Activated CD4-positive, alpha-beta T cell treated with anti-CD3 and anti-CD28 coated beads for 36 hours (primary cell): Measurements from ENCODE around the gene ZNF398. TPM values are rescaled to one million over a fixed set of nuclear protein-coding genes. Genes with fewer than 3 reads are reported as not detected.
A peak's percentile ranks its signal among the peaks of the same experiment; 100 is the strongest.

Source experiments
- ATAC-seq: fragments of 200-7000 bp; cut with Tn5 transposase; one replicate; pipeline ENCODE4 v1.10.0; 2021; ENCODE audit warnings: mild to moderate bottlenecking, moderate library complexity
- CTCF ChIA-PET: fragments of 350-600 bp; sonication (Branson Sonifier 250); formaldehyde crosslinking; loops from one replicate; lab custom pipeline; 2021; ENCODE audit warnings: antibody characterized with exemption; lab: Charles Lee
- POLR2A ChIA-PET: fragments of 350-600 bp; sonication (Branson Sonifier 250); formaldehyde crosslinking; loops from one replicate; lab custom pipeline; 2021; ENCODE audit warnings: antibody characterized with exemption, inconsistent platforms; lab: Charles Lee
- DNase-seq: peaks from one replicate; pipeline ENCODE4 v3.0.0-alpha.2; 2020
- H3K27ac Mint-ChIP-seq: one replicate; pipeline ENCODE4 v1.8.0; 2021; ENCODE audit warnings: mixed read lengths
- H3K27me3 Mint-ChIP-seq: one replicate; pipeline ENCODE4 v1.8.0; 2021; ENCODE audit warnings: mixed read lengths
- H3K36me3 Mint-ChIP-seq: one replicate; pipeline ENCODE4 v1.8.0; 2021; ENCODE audit warnings: low read depth, mixed read lengths
- H3K4me1 Mint-ChIP-seq: one replicate; pipeline ENCODE4 v1.8.0; 2021; ENCODE audit warnings: mixed read lengths
- H3K4me3 Mint-ChIP-seq: one replicate; pipeline ENCODE4 v1.8.0; 2021; ENCODE audit warnings: mild to moderate bottlenecking, moderate library complexity, mixed read lengths
- H3K9me3 Mint-ChIP-seq: one replicate; pipeline ENCODE4 v1.8.0; 2021; ENCODE audit warnings: low read depth, mixed read lengths
- intact Hi-C, 2 experiments: fragments of 100-400 bp; cut with DNase I in 1 of 2; cut with micrococcal nuclease in 1 of 2; formaldehyde crosslinking; loops; one replicate each; pipeline versions ENCODE4 v1.14.2 to v1.15.1; 2022 to 2024; cut with DNase I, micrococcal nuclease
- total RNA-seq, 2 experiments: library from RNA; stranded (reverse); gene quantifications; one replicate each; pipeline ENCODE4 v1.2.3, GENCODE V29; 2021

Gene ZNF398
- total RNA-seq, 2 experiments from 2014 or later = 9.6 to 10.5 TPM

DNA sequence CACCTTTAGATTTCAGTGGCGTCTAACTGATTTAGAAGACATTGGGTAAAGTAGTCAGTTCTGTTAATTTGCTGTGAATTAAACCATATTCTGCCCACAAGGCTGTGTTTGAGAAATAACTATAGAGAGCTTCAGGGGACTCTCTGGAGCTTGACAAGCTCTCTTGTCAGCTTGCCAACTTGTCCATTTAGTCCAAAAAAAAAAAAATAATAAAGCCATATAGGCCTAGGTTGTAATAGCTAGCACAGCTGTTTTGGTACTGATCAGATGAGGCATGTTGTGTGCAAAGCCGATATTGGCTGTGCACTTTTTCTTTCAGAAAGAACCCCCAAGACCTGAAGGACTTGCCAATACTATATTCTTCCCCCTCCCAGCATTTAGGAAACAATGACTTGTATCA, 27.9 kb downstream of the ZNF398 start:
- Mint-ChIP-seq H3K9me3 (no peaks in the 10 kb centered on the region), H3K4me3 (no peak overlapping the region), H3K27ac (no peak overlapping the region), H3K4me1 (no peaks in the 10 kb centered on the region), H3K27me3 (no peaks in the 10 kb centered on the region), H3K36me3 (peaks cover 29% of the 10 kb centered on the region)
- ChIA-PET CTCF (interaction anchor here (0.8 to 1.2 kb wide), 2 partner anchors 13 to 20 kb away, joined by 3 to 6 read pairs; partner anchors contain the start of gene ZNF282), POLR2A (no interaction called here)
- intact Hi-C loops = no loop called here
- DNase-seq = no peak
- no peak for ATAC-seq

- Mint-ChIP-seq H3K4me1 (peaks cover 2% of the 10 kb centered on the region), H3K36me3 (peaks cover 34% of the 10 kb centered on the region), H3K27me3 (no peaks in the 10 kb centered on the region), H3K4me3 (no peak overlapping the region), H3K9me3 (no peaks in the 10 kb centered on the region), H3K27ac (no peak overlapping the region)
- DNase-seq (no peak), ATAC-seq (no peak)
- ChIA-PET CTCF (interaction anchor here (0.8 to 1.3 kb wide), 2 partner anchors 44 to 113 kb away, joined by 3 to 4 read pairs; no protein-coding TSS in a partner anchor), POLR2A (no interaction called here)
- intact Hi-C loops = no loop called here
These were observed 32.0 kb downstream of the ZNF398 start for GRCh38 chr7:149179241-149179640.

DNA sequence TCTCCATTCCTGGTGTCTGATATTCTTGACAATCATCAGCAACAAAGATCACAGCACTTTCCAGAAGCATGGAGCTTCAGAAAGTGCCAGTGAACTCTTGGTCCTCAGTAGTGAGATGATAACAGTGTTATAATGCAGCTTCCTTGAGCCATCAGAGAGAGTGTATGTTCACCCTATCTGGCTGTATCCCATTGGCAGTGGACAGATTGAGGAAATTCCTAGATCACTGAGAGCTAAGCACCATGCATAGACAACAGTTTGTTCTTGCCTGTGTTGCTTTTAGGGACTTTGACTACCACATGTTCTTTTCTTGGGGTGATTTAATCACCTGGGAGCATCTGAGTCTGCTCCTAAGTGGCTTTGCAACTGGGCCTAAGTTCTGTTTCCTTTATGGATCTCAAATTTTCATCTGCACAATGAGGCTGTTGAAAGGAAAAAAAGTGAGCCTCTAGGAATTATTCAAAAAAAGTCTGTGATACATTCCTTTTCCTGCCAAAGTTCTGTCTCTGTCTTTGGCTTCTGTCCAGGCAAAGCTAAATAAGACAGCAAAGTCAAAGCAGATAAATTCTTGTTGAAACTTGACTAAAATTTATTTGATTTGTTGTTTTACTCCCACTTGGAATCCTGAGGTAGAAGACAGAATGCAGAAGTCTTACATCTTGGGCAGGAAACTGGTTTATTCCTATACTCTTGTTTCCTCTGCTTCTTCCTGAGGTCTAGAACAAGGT, 33.6 kb downstream of the ZNF398 start:
- Mint-ChIP-seq H3K4me1 (peaks cover 2% of the 10 kb centered on the region), H3K4me3 (no peak overlapping the region), H3K27ac (no peak overlapping the region), H3K36me3 (peaks cover 34% of the 10 kb centered on the region), H3K27me3 (no peaks in the 10 kb centered on the region), H3K9me3 (no peaks in the 10 kb centered on the region)
- ATAC-seq (no peak), DNase-seq (no peak)
- intact Hi-C loops = no loop called here
- ChIA-PET CTCF (interaction anchor here (0.9 to 1.3 kb wide), 3 partner anchors 15 to 32 kb away, joined by 3 read pairs; partner anchors contain the start of gene ZNF282), POLR2A (no interaction called here)

DNA sequence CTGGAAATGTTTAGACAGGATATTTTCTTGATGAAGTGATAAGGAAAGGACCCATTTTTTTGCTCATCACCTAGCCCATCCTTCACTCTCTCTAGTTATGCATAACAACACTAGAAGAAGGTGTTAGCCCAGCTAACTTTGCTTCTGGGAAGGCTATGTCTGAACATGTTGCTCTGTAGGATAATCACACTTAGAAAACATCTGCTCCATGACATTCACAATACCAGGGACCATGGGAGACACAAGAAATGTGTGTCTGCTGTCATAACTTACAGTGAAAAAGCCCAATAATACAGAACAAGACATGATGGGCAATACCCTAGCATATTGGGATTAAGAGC, 34.2 kb downstream of the ZNF398 start:
- POLR2A ChIA-PET = no interaction called here
- Mint-ChIP-seq H3K27me3 (no peaks in the 10 kb centered on the region), H3K4me3 (no peak overlapping the region), H3K27ac (no peak overlapping the region), H3K4me1 (peaks cover 2% of the 10 kb centered on the region), H3K36me3 (peaks cover 34% of the 10 kb centered on the region), H3K9me3 (no peaks in the 10 kb centered on the region)
- CTCF ChIA-PET = no interaction called here
- ATAC-seq (no peak), DNase-seq (no peak)
- intact Hi-C loops = no loop called here

DNA sequence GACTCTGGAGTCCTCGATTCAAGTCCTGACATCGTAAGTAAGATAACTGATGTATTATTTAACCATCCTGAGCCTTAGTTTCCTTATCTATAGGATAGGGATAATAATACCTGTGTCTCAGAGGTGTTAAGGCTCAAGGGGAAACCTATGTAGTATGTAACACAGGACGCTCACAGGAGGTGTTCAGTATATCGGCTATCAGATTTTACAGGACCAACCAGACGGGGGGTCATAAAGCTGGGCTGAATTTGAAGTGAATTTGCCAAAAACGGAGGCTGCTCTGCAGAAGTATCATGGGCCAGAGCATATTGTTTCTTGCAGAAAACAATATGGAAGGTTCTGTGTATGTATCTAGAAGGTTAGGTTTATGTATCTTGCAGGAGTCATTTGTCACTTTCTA, 37.0 kb downstream of the ZNF398 start:
- Mint-ChIP-seq H3K9me3 (no peaks in the 10 kb centered on the region), H3K36me3 (peaks cover 13% of the 10 kb centered on the region), H3K27ac (no peak overlapping the region), H3K4me3 (no peak overlapping the region), H3K27me3 (no peaks in the 10 kb centered on the region), H3K4me1 (peaks cover 2% of the 10 kb centered on the region)
- ChIA-PET CTCF (no interaction called here), POLR2A (no interaction called here)
- ATAC-seq = no peak
- no peak for DNase-seq
- intact Hi-C loops = no loop called here

DNA sequence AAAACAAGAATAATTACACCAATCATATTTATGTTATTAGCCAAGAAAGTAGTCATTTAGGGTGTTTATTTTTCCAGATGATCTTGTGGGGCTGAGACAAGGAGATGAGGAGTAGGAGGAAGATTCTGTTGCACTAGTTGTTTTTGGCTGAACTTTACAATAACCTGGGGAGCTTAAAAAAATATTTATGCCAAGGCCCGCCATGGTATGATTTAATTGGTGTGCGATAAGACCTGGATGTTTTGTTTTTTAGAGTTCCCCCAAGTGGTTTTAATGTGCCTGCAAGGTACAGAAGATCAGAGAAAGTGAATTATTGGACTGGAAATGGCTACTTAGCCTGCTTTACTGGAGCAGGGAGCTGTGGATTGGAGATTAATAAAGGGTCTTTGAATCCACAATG, 41.0 kb downstream of the ZNF398 start:
- ChIA-PET CTCF (interaction anchor here (1.3 kb wide), 2 partner anchors 13 to 22 kb away, joined by 3 to 4 read pairs; no protein-coding TSS in a partner anchor), POLR2A (no interaction called here)
- Mint-ChIP-seq H3K9me3 (no peaks in the 10 kb centered on the region), H3K27me3 (no peaks in the 10 kb centered on the region), H3K4me1 (peaks cover 10% of the 10 kb centered on the region), H3K4me3 (no peak overlapping the region), H3K27ac (no peak overlapping the region), H3K36me3 (peaks cover 2% of the 10 kb centered on the region)
- no peak for ATAC-seq
- intact Hi-C loops = no loop called here
- DNase-seq = no peak

- ATAC-seq (no peak), DNase-seq (no peak)
- no peaks in the 10 kb centered on the region for H3K36me3 Mint-ChIP-seq
- H3K27me3 Mint-ChIP-seq = no peaks in the 10 kb centered on the region
- H3K4me3 Mint-ChIP-seq = no peak overlapping the region
- CTCF ChIA-PET = interaction anchor here (1.3 kb wide), 2 partner anchors 14 to 23 kb away, joined by 3 to 4 read pairs; no protein-coding TSS in a partner anchor
- POLR2A ChIA-PET = no interaction called here
- intact Hi-C loops = no loop called here
- no peaks in the 10 kb centered on the region for H3K9me3 Mint-ChIP-seq
- peaks cover 8% of the 10 kb centered on the region for H3K4me1 Mint-ChIP-seq
- no peak overlapping the region for H3K27ac Mint-ChIP-seq
These were observed 41.5 kb downstream of the ZNF398 start for GRCh38 chr7:149188637-149189259.

GRCh38 chr7:149191851-149192250, 44.6 kb downstream of the ZNF398 start:
- no peaks in the 10 kb centered on the region for H3K27me3 Mint-ChIP-seq
- peaks cover 14% of the 10 kb centered on the region for H3K4me1 Mint-ChIP-seq
- CTCF ChIA-PET = interaction anchor here (4.4 kb wide), 1 partner anchor 45 kb away, joined by 30 read pairs; the partner anchor contains the start of gene ZNF398
- no peak overlapping the region for H3K27ac Mint-ChIP-seq
- no peaks in the 10 kb centered on the region for H3K9me3 Mint-ChIP-seq
- no peak for DNase-seq
- ATAC-seq = no peak
- peak overlapping the region; percentile 59 for H3K4me3 Mint-ChIP-seq
- intact Hi-C loops = loop anchor here (10.0 kb wide), 2 partner anchors 223 to 523 kb away; a partner anchor contains a TSS
- POLR2A ChIA-PET = no interaction called here
- H3K36me3 Mint-ChIP-seq = peaks cover 8% of the 10 kb centered on the region

DNA sequence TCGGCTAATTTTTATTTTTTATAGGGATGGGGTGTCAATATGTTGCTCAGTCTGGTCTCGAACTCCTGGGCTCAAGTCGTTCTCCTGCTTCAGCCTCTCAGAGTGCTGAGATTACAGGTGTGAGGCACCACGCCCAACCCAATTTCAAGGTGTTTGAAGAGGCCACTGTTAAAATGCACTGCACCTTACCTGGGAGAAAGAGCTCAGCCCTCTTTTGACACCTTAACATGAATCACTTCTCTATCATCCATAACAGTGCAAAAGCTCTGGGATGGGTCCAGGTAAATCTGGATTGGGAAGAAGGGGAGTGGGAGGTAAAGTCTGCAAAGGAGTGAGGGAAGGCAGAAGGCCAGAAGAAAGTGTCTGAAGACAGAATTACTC, 47.5 kb downstream of the ZNF398 start:
- ChIA-PET CTCF (interaction anchor here (0.6 to 4.4 kb wide), 27 partner anchors 9 to 435 kb away, joined by 3 to 30 read pairs (median 4); partner anchors contain the start of genes ZNF398 and ZNF783), POLR2A (interaction anchor here (1.0 to 2.0 kb wide), 5 partner anchors 9 to 90 kb away, joined by 3 to 7 read pairs (median 5); partner anchors contain the start of gene ZNF425)
- peaks cover 37% of the 10 kb centered on the region for H3K4me1 Mint-ChIP-seq
- H3K27me3 Mint-ChIP-seq = no peaks in the 10 kb centered on the region
- no peak for DNase-seq
- ATAC-seq = no peak
- H3K9me3 Mint-ChIP-seq = no peaks in the 10 kb centered on the region
- H3K4me3 Mint-ChIP-seq = peak overlapping the region; percentile 78
- H3K27ac Mint-ChIP-seq = peak overlapping the region; percentile 9
- H3K36me3 Mint-ChIP-seq = peaks cover 29% of the 10 kb centered on the region
- intact Hi-C loops = loop anchor here (1.0 to 10.0 kb wide), 11 partner anchors 45 to 520 kb away; partner anchors contain the start of genes ZNF212 (in 1 of the 2), ZNF398 (in 1 of the 2), ZNF746 (in 1 of the 2) and ZNF783 (in 1 of the 2)

DNA sequence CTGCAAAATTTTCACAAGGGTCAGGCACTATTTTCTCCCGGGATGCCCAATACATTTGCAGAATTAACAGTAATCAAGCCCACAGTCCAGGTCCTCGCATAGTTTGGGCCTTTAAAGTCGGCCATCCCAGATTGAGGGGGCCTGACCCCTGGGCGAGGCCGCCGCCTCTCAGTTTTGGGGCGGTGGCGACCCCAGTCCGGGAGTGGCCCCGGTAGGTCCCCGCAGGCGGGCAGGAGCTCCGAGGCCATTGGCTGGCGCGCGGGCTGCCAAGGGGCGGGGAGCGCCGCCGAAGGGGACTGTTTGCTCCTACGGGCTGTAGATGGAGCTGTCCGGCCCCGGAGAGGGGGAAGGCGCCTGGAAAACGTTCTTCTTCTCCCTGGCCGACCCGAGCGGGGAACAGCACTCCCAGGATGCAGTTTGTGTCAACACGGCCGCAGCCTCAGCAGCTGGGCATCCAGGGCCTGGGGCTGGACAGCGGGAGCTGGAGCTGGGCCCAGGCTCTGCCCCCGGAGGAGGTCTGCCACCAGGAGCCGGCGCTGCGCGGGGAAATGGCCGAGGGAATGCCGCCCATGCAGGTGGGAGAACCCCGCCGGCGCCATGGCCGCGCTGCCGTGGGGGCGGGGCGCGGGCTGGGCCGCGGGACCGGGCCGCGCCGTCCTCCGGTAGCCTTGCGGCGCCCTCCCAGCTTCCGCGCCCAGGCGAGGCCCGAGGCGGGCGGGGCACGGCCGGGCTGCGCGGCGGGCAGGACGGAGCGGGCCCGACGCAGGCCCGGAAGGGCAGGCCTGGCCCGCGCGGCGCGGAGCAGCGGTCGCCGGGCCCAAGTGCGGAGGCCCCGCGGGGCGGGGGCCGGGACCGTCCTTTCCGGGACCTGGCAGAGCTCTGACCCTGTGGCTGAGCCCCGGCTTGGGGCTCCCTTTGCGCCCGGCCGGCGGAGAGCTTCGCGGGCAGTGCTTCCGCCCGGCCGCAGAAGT, 48.2 kb downstream of the ZNF398 start, which contains the start of gene ZNF282:
Gene ZNF282, plus strand, starts transcription at position 367 of the 971 bp plus-strand sequence. Its CDS starts 44 bp downstream, at position 411.
- intact Hi-C loops = loop anchor here (1.0 to 10.0 kb wide), 11 partner anchors 44 to 519 kb away; partner anchors contain the start of genes ZNF212 (in 1 of the 2), ZNF398 (in 1 of the 2), ZNF746 (in 1 of the 2) and ZNF783 (in 1 of the 2)
- Mint-ChIP-seq H3K36me3 (peaks cover 34% of the 10 kb centered on the region), H3K4me1 (peaks cover 42% of the 10 kb centered on the region), H3K27ac (peak within 1 kb of the TSS; percentile 94), H3K4me3 (peak within 1 kb of the TSS; percentile 95), H3K27me3 (no peaks in the 10 kb centered on the region), H3K9me3 (no peaks in the 10 kb centered on the region)
- ChIA-PET CTCF (interaction anchor here (0.6 to 4.4 kb wide), 31 partner anchors 8 to 1543 kb away, joined by 3 to 30 read pairs (median 4); partner anchors contain the start of genes ZNF398 and ZNF783), POLR2A (interaction anchor here (0.6 to 2.0 kb wide), 8 partner anchors 9 to 265 kb away, joined by 3 to 7 read pairs (median 4); partner anchors contain the start of genes ZNF398 and ZNF425)
- DNase-seq = peak; percentile 89
- ATAC-seq = peak; percentile 91
